Activated CD4-positive, alpha-beta T cell treated with anti-CD3 and anti-CD28 coated beads, Interleukin-2, Interleukin-4, amounts not matched to agents 100 ng/mL and 50 ng/mL, durations not matched to agents 16 hours and 8 hours (primary cell): ENCODE results near the gene LYSET.
"Not testable (repeated sequence)": the region's sequence is repeated elsewhere in the genome, so short reads cannot be mapped to it uniquely, and the experiment has no call there.

Experiments used
- DNase-seq: peaks from one replicate; pipeline ENCODE4 v3.0.0-alpha.2; 2020; ENCODE audit warnings: low spot score

LYSET gene

DNA sequence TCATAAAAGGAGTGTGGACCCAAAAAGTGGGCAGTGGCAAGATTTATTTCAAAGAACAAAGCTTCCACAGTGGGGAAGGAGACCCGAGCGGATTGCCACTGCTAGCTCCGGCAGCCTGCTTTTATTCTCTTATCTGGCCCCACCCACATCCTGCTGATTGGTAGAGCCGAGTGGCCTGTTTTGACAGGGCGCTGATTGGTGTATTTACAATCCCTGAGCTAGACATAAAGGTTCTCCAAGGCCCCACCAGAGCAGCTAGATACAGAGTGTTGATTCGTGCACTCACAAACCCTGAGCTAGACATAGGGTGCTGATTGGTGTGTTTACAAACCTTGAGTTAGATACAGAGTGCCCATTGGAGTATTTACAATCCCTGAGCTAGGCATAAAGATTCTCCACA is 15.5 kb upstream of the LYSET start:
- DNase-seq, result not testable (repeated sequence)

DNA sequence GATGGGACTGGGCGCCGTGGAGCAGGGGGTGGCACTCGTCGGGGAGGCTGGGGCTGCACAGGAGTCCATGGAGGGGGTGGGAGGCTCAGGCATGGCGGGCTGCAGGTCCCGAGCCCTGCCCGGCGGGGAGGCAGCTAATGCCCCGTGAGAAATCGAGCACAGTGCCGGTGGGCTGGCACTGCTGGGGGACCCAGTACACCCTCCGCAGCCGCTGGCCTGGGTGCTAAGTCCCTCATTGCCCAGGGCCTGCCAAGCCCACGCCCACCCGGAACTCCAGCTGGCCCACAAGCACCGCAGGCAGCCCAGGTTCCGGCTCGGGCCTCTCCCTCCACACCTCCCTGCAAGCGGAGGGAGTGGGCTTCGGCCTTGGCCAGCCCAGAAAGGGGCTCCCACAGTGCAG is 15.0 kb upstream of the LYSET start:
- DNase-seq, result not testable (repeated sequence)

GRCh38 chr14:93171376-93171775 is 13.7 kb upstream of the LYSET start:
- no peak for DNase-seq

- DNase-seq, result no peak
Observed at GRCh38 chr14:93173943-93174395, 11.1 kb upstream of the LYSET start.

- not testable (repeated sequence) for DNase-seq
Observed at GRCh38 chr14:93174731-93175130, 10.4 kb upstream of the LYSET start.

- DNase-seq, result no peak
Observed at GRCh38 chr14:93175492-93175891, 9.6 kb upstream of the LYSET start.

DNA sequence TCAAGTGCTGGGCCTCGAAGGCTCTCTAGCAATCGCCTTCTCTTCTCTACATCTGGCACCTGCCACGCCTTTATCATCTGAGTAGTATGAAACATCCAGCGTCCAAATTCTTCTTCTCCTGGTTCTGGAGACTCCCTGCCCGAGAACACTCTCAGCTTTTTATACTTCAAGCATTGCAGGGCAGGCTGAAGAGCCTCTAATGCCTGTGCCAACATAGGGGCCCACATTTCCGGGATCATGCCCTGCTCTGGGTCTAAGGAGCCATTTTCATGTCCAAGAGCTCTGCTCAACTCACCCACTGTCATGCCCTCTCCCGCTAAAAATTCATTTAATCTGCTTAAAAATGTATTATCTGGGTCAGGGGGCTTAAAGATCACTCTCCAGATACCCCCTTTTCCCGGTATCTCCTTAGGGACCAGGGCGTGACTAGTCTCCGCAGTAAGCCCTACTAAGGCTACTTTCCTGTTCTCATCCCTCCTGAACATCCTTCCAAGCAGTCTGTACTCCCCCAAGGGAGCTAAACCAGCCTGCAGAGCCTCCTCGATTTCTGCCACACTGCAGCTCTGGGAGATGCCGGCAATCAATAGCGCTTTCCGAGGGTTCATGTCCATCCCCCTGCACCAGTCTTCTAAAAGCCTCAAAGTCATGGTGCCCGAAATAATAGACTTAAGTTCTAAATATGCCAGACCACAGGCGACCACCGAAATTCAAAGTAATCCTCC is 1.4 kb upstream of the LYSET start:
- DNase-seq, result no peak

GRCh38 chr14:93185349-93185720 is 218 bp downstream of the LYSET start:
- DNase-seq, result no peak

GRCh38 chr14:93186466-93186865 is 1.3 kb downstream of the LYSET start:
- DNase-seq, result no peak

- DNase-seq, result no peak
Observed at GRCh38 chr14:93186956-93187355, 1.8 kb downstream of the LYSET start.

GRCh38 chr14:93195316-93195999 is 10.3 kb downstream of the LYSET start:
- no peak for DNase-seq

DNA sequence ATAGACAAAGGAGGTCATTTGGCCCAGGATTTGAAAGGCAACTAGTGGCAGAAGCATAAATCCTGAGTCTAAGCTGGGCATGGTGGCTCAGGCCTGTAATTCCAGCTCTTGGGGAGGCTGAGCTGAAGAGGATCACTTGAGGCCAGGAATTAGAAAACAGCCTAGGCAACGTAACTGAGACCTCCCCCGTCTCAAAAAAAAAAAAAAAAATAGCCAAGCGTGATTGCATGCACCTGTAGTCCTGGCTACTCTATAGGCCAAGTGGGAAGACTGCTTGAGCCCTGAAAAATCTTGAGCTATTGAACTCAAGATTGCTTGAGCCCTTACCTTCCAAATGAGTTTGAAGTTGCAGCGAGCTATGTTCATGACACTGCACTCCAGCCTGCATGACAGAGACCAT is 13.9 kb downstream of the LYSET start:
- DNase-seq, result no peak

DNA sequence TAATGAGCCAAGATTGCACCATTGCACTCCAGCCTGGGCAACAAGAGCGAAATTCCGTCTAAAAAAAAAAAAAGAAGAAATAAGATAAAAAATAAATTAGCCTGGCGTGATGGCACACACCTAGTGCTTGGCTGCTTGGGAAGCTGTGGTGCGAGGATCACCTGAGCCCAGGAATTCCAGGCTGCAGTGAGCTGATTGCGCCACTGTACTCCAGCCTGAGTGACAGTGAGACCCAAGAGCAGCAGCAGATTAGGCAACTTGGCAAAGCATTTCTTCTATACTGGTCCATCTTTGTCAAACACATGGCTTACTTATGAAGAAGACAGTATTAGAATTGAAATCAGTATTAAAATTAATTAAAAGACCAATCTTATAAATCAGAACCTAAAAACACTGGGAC is 15.4 kb downstream of the LYSET start:
- no peak for DNase-seq

DNA sequence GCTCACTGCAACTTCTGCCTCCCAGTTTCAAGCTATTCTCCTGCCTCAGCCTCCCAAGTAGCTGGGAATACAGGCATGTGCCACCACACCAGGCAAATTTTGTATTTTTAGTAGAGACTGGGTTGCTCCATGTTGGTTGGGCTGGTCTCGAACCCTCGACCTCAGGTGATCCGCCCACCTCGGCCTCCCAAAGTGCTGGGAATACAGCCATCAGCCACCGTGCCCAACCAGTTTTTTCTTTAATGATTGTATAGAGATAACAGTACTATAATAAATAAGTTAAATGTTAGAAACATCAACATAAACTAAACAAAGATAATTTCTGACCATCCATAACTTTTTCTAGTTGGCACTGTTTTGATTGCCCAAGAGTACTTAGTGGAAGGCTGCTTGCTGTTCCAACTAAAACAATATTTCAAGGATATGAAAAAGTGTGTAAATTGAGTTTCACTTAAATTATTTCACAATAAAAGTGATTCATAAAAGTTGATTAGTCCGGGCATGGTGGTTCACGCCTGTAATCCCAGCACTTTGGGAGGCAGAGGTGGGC is 16.1 kb downstream of the LYSET start:
- no peak for DNase-seq

GRCh38 chr14:93206793-93207467 is 21.8 kb downstream of the LYSET start, which contains the start of the genes GON7 and UBR7:
TSS of gene GON7 (minus strand) at chr14:93207065. CDS start at chr14:93207037, 28 bp downstream.
TSS of gene UBR7 (plus strand) at chr14:93207256. CDS start at chr14:93207292, 36 bp downstream.
- peak; percentile 95 for DNase-seq

DNA sequence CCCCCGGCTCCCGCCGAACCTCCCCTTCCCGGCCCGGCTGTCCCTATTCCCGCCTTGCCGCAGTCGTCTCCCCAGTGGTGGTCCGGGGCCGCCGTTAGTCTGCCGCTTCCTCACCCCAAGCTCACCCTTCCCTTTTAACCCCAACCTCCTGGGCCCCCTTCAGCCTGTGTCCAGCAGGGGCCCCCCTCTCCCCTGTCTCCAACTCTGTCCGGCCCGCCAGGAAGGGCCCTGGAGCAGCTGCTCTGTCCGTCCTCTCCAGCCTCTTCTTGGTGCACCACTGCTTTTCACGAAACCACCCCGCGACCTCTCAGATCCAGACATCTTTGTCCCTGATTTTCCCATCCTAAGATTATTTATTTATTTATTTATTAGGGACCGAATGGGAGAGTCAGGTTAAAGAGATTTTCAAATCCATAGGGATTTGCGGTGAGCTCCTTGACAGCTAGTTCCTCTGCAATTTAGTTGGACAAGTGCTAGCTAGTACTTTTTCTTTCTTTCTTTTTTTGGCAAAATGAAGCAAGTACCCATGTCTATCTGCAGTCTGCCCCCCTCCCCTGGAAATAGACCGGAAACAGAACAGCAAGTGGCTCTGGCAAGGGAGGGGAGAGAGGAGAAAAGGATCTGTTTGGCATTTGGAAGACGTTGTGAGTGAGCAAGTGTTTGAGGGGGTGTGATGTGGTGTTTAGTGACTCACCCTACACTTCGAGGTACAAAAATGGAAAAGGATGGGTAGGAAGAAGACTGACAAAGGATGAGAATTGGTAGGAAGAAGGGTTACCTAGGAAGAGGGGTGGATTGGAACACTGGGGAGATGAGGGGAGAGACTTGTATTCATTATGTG is 22.6 kb downstream of the LYSET start:
- DNase-seq, result peak; percentile 27

DNA sequence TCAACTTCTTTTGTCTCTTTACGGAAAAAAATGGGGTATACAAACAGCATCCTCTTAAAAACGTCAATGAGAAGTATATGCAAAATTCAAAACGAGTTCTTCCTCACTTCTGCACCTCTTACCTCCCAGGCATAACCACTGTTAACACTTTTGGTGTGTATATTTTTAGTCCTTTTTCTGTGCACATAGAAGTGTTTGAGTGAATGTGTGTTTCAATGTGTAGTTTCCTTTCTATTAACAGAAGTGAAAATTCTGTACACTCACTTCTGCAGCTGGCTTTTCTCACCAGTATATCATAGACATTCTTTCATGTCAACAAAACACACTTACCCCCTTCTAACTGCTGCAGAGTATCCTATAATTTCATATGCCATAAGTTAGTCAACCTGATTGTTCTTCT is 27.3 kb downstream of the LYSET start:
- no peak for DNase-seq

DNA sequence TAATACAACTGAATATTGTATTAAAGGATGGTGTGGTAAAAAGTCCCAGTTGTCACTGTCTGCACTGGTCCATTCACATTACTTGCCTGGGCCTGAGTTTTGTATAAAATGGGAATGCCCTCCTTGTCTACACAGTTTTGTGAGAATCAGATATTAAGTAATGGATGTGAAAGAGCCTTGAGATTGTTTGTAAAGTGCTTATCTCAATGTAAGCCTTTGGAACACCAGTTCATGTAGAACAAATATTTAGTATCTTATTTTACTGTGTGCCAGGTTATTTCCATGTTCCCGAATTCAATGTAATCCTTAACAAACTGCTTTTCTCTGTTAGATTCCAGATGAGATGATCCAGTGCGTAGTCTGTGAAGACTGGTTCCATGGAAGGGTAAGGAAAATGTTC is 29.5 kb downstream of the LYSET start:
- no peak for DNase-seq

GRCh38 chr14:93219103-93219726 is 34.1 kb downstream of the LYSET start:
- DNase-seq, result peak; percentile 46

GRCh38 chr14:93220509-93220908 is 35.4 kb downstream of the LYSET start:
- DNase-seq, result no peak

DNA sequence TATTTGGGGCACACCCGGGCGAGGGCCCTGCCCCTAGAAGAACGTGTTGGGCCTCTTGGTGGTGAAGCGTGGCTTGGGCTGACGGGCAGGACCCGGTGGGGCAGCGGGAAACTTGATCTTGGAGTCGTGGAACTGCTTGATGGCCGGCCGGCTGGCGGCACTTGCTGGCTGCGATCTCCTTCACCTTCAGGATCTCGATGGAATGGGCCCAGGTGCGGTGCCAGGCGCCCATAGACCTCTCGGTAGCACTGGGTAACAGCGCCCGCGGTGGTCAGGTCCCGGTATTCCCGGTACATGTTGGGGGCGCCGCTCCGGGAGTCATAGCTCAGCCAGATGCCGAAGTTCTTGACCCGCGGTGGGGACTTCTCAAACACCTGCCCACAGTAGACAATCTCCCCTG is 38.4 kb downstream of the LYSET start:
- DNase-seq, result no peak
